Neural progenitor cell (in vitro differentiated cells): Measurements from ENCODE around the gene HEMGN. TPM values are rescaled to one million over a fixed set of nuclear protein-coding genes. Genes with fewer than 3 reads are reported as not detected.
A peak's percentile ranks its signal among the peaks of the same experiment; 100 is the strongest.
"Not testable (repeated sequence)": the region's sequence is repeated elsewhere in the genome, so short reads cannot be mapped to it uniquely, and the experiment has no call there.

Experiments
- DNase-seq: peaks from one replicate; pipeline ENCODE4 v3.0.0-alpha.2; 2016; ENCODE audit warnings: low spot score
- H2AFZ ChIP-seq: fragments of 200-600 bp; sonication (generic); replicated peaks from 2 replicates; pipeline ENCODE4 v1.6.1; 2016; ENCODE audit warnings: antibody characterized with exemption
- H3F3A ChIP-seq: fragments of 200-600 bp; sonication (generic); 2 replicates; pipeline ENCODE4 v1.6.1; 2016; ENCODE audit warnings: antibody characterized with exemption, low read depth
- H3K27ac ChIP-seq: fragments of 200-600 bp; sonication (generic); 2 replicates; pipeline ENCODE4 v1.5.1; 2016; ENCODE audit warnings: mild to moderate bottlenecking
- H3K27me3 ChIP-seq: fragments of 200-600 bp; sonication (generic); 2 replicates; pipeline ENCODE4 v1.6.1; 2016; ENCODE audit warnings: mild to moderate bottlenecking, moderate library complexity
- H3K36me3 ChIP-seq: fragments of 200-600 bp; sonication (generic); 2 replicates; pipeline ENCODE4 v1.5.1; 2016
- H3K4me1 ChIP-seq: fragments of 200-600 bp; sonication (generic); 2 replicates; pipeline ENCODE4 v1.6.1; 2016; ENCODE audit warnings: mixed run types
- H3K4me2 ChIP-seq: fragments of 200-600 bp; sonication (generic); 2 replicates; pipeline ENCODE4 v1.6.1; 2016
- H3K4me3 ChIP-seq: fragments of 200-600 bp; sonication (generic); 2 replicates; pipeline ENCODE4 v1.5.1; 2016
- H3K79me2 ChIP-seq: fragments of 200-600 bp; sonication (generic); 2 replicates; pipeline ENCODE4 v1.6.1; 2016; ENCODE audit warnings: low read depth
- H3K9ac ChIP-seq: fragments of 200-600 bp; sonication (generic); 2 replicates; pipeline ENCODE4 v1.6.1; 2016
- H3K9me3 ChIP-seq: fragments of 200-600 bp; sonication (generic); 2 replicates; pipeline ENCODE4 v1.5.1; 2016; ENCODE audit warnings: low read depth
- H4K20me1 ChIP-seq: fragments of 200-600 bp; sonication (generic); 2 replicates; pipeline ENCODE4 v1.6.1; 2016; ENCODE audit warnings: low read depth
- H3K27ac Mint-ChIP-seq: 3 replicates; pipeline ENCODE4 v1.8.0; 2021; ENCODE audit warnings: mixed read lengths
- H3K27me3 Mint-ChIP-seq: 2 replicates; pipeline ENCODE4 v1.8.0; 2022; ENCODE audit warnings: low read depth, mild to moderate bottlenecking, inconsistent platforms, moderate library complexity, mixed read lengths; ENCODE audit not compliant: insufficient read depth
- H3K36me3 Mint-ChIP-seq: 3 replicates; pipeline ENCODE4 v1.8.0; 2021; ENCODE audit warnings: mixed read lengths
- H3K4me1 Mint-ChIP-seq: 3 replicates; pipeline ENCODE4 v1.8.0; 2021; ENCODE audit warnings: mixed read lengths
- H3K4me3 Mint-ChIP-seq: 3 replicates; pipeline ENCODE4 v1.8.0; 2021; ENCODE audit warnings: mild to moderate bottlenecking, moderate library complexity, mixed read lengths
- H3K9me3 Mint-ChIP-seq: 3 replicates; pipeline ENCODE4 v1.8.0; 2020; ENCODE audit warnings: mixed read lengths
- EZH2 ChIP-seq: fragments of 200-600 bp; sonication (generic); IDR thresholded peaks from 2 replicates; pipeline ENCODE4 v1.6.1; 2017; ENCODE audit warnings: antibody characterized with exemption, mild to moderate bottlenecking, moderate library complexity
- EZH2phosphoT487 ChIP-seq: fragments of 200-600 bp; sonication (generic); IDR thresholded peaks from 2 replicates; pipeline ENCODE4 v1.6.1; 2017; ENCODE audit warnings: antibody characterized with exemption
- total RNA-seq: library from RNA; depleted of rRNA; stranded (reverse); fragments of >200 nt; gene quantifications from 2 replicates; pipeline ENCODE4 v1.2.3, GENCODE V29; 2015; ENCODE audit warnings: low replicate concordance
- TF ChIP-seq, protein P1 (sequence below): fragments of 200-600 bp; sonication (generic); IDR thresholded peaks from 2 replicates; pipeline ENCODE4 v1.5.1; 2017; ENCODE audit warnings: antibody characterized with exemption, mild to moderate bottlenecking

HEMGN gene
- total RNA-seq, 1 donor from 2014 or later, result not detected

DNA sequence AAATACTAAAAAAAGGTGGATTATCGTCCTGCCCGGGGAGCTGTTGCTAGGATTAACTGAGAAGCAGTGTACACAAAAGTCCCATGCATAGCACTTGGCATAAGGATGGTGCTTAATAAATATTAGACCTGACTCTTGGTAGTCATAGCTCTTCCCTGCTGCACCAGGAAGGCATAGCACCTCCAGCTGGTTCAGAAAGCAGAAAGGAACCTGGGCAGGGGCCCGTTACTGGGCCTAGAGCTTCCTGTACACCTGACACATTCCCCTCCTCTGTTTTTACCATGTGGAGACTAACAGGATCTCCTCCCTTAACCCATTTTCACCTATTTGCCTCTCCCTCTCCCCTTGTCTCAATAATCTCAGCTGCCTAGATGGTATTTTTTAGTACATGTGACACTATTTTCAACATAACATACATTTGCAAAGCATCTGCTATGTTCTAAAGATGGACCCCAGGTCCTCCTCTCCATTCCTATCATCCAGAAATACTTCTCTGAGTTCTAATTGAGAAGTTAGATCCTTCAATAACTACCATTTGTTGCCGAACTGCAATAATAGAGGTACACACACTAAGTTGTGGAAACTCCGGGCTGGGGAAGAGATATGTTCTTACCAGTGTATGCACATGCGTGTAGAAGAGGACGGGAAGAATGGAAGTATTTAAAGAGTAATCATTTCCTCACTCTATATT lies 42.0 kb upstream of the HEMGN start:
- peaks cover 17% of the 10 kb centered on the region for H3K79me2 ChIP-seq
- Mint-ChIP-seq H3K36me3 (no peaks in the 10 kb centered on the region), H3K4me1 (peaks cover 31% of the 10 kb centered on the region), H3K4me3 (no peak overlapping the region), H3K9me3 (peaks cover 6% of the 10 kb centered on the region), H3K27ac (no peak overlapping the region), H3K27me3 (peaks cover 9% of the 10 kb centered on the region)
- no peak overlapping the region for H2AFZ ChIP-seq
- H3K36me3 ChIP-seq, result no peaks in the 10 kb centered on the region
- peaks cover 7% of the 10 kb centered on the region for H3K4me1 ChIP-seq
- peaks cover 15% of the 10 kb centered on the region for H4K20me1 ChIP-seq
- H3F3A ChIP-seq, result peaks cover 18% of the 10 kb centered on the region
- no peak for DNase-seq
- H3K4me3 ChIP-seq, result no peak overlapping the region
- no peak overlapping the region for H3K4me2 ChIP-seq
- H3K27me3 ChIP-seq, result peaks cover 85% of the 10 kb centered on the region
- no peak overlapping the region for H3K27ac ChIP-seq
- H3K9ac ChIP-seq, result no peak overlapping the region
- TF ChIP-seq, protein P1, sequence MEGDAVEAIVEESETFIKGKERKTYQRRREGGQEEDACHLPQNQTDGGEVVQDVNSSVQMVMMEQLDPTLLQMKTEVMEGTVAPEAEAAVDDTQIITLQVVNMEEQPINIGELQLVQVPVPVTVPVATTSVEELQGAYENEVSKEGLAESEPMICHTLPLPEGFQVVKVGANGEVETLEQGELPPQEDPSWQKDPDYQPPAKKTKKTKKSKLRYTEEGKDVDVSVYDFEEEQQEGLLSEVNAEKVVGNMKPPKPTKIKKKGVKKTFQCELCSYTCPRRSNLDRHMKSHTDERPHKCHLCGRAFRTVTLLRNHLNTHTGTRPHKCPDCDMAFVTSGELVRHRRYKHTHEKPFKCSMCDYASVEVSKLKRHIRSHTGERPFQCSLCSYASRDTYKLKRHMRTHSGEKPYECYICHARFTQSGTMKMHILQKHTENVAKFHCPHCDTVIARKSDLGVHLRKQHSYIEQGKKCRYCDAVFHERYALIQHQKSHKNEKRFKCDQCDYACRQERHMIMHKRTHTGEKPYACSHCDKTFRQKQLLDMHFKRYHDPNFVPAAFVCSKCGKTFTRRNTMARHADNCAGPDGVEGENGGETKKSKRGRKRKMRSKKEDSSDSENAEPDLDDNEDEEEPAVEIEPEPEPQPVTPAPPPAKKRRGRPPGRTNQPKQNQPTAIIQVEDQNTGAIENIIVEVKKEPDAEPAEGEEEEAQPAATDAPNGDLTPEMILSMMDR, result no peak
- TF ChIP-seq EZH2phosphoT487, result no peak
- no peak for TF ChIP-seq EZH2
- H3K9me3 ChIP-seq, result no peaks in the 10 kb centered on the region

GRCh38 chr9:97978371-97979130 lies 40.6 kb upstream of the HEMGN start:
- TF ChIP-seq EZH2 (no peak), EZH2phosphoT487 (peak; percentile 32)
- Mint-ChIP-seq H3K9me3 (peaks cover 8% of the 10 kb centered on the region), H3K4me1 (peaks cover 31% of the 10 kb centered on the region), H3K36me3 (no peaks in the 10 kb centered on the region), H3K4me3 (no peak overlapping the region), H3K27me3 (peaks cover 11% of the 10 kb centered on the region), H3K27ac (no peak overlapping the region)
- H3K4me1 ChIP-seq, result peaks cover 7% of the 10 kb centered on the region
- H2AFZ ChIP-seq, result no peak overlapping the region
- no peak overlapping the region for H3K27ac ChIP-seq
- DNase-seq, result no peak
- no peak overlapping the region for H3K4me2 ChIP-seq
- H3K27me3 ChIP-seq, result peaks cover 94% of the 10 kb centered on the region
- H3K9me3 ChIP-seq, result no peaks in the 10 kb centered on the region
- H3K9ac ChIP-seq, result no peak overlapping the region
- peaks cover 15% of the 10 kb centered on the region for H4K20me1 ChIP-seq
- H3K79me2 ChIP-seq, result peaks cover 3% of the 10 kb centered on the region
- no peak overlapping the region for H3K4me3 ChIP-seq
- peaks cover 18% of the 10 kb centered on the region for H3F3A ChIP-seq
- H3K36me3 ChIP-seq, result no peaks in the 10 kb centered on the region

DNA sequence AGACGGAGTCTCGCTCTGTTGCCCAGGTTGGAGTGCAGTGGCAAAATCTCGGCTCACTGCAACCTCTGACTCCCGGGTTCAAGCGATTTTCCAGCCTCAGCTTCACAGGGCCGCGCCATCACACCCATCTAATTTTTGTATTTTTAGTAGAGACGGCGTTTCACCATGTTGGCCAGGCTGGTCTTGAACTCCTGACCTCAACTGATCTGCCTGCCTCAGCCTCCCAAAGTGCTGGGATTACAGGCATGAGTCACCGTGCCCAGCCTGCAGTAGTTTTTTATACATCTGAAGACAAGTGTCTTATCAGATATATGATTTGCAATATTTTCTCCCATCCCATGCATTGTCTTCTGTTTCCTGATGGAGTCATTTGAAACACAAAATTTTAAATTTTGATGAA lies 38.7 kb upstream of the HEMGN start:
- not testable (repeated sequence) for H3K9me3 Mint-ChIP-seq, H2AFZ ChIP-seq, H3K9me3 ChIP-seq, DNase-seq, H3K36me3 Mint-ChIP-seq, H3K9ac ChIP-seq, H3K79me2 ChIP-seq, H3K4me3 ChIP-seq, H3K27ac Mint-ChIP-seq, H3K4me1 ChIP-seq, H3K27ac ChIP-seq, H3K36me3 ChIP-seq, H3K4me2 ChIP-seq, H3F3A ChIP-seq, H4K20me1 ChIP-seq, H3K4me3 Mint-ChIP-seq
- H3K27me3 ChIP-seq, result peaks cover 100% of the 10 kb centered on the region
- Mint-ChIP-seq H3K4me1 (peaks cover 23% of the 10 kb centered on the region), H3K27me3 (peaks cover 10% of the 10 kb centered on the region)

- DNase-seq, result no peak
- H3K27me3 Mint-ChIP-seq, result peaks cover 8% of the 10 kb centered on the region
- H3K4me2 ChIP-seq, result no peak overlapping the region
- H3K36me3 Mint-ChIP-seq, result no peaks in the 10 kb centered on the region
- peaks cover 100% of the 10 kb centered on the region for H3K27me3 ChIP-seq
- H2AFZ ChIP-seq, result no peak overlapping the region
- no peak overlapping the region for H3K27ac ChIP-seq
- no peaks in the 10 kb centered on the region for H3F3A ChIP-seq
- H3K4me1 ChIP-seq, result no peaks in the 10 kb centered on the region
- no peaks in the 10 kb centered on the region for H3K9me3 ChIP-seq
- peaks cover 10% of the 10 kb centered on the region for H3K4me1 Mint-ChIP-seq
- H3K36me3 ChIP-seq, result no peaks in the 10 kb centered on the region
- no peaks in the 10 kb centered on the region for H4K20me1 ChIP-seq
- no peak overlapping the region for H3K9ac ChIP-seq
- no peak overlapping the region for H3K4me3 ChIP-seq
- no peak for TF ChIP-seq EZH2
- TF ChIP-seq, protein P1, result no peak
- TF ChIP-seq EZH2phosphoT487, result no peak
- no peaks in the 10 kb centered on the region for H3K79me2 ChIP-seq
- no peak overlapping the region for H3K4me3 Mint-ChIP-seq
- H3K27ac Mint-ChIP-seq, result no peak overlapping the region
- peaks cover 8% of the 10 kb centered on the region for H3K9me3 Mint-ChIP-seq
Measured at GRCh38 chr9:97975376-97975775, 37.4 kb upstream of the HEMGN start.
